ENCODE measurements around the gene TAF4.

Gene TAF4

DNA sequence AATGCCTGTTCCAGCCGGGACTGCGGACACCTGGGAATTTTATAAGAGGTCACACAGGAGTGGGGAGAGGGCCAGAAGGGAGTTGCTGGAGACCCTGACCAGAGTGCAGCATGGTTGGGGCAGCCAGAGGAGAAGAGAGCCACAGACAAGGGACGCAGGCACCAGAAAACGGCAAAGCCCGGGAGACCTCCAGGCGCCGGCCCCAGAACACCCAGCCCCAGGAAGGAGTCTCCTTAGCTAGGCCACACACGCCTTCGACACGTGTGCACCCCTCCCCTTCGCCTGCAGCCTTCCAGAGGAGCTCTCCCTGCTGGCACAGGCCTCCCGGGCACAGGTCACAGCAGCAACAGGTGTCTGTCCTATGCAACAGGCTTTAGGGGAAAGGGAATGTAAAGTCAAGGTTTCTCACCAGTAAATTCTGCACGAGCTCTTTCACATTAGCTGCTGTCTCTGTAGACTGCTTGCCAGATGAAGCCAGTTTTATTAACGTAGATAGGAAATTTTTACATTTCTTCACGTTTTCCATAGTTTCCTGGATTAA, 57.0 kb downstream of the TAF4 start:
- no peak for TF ChIP-seq CTCF (IDR thresholded peaks at IDR 0.05)
- DNase-seq (ENCODE audit: low spot score), result no peak
- Histone ChIP-seq H3K27ac (no peak overlapping the region), H3K4me3 (no peak overlapping the region)

- no peak for TF ChIP-seq CTCF (IDR thresholded peaks at IDR 0.05)
- Histone ChIP-seq H3K4me3 (no peak overlapping the region), H3K27ac (no peak overlapping the region)
- no peak for DNase-seq (ENCODE audit: low spot score)
These were observed 58.5 kb downstream of the TAF4 start for GRCh38 chr20:62007127-62007647.

GRCh38 chr20:62006482-62006881, 59.2 kb downstream of the TAF4 start:
- Histone ChIP-seq H3K27ac (no peak overlapping the region), H3K4me3 (no peak overlapping the region)
- no peak for DNase-seq (ENCODE audit: low spot score)
- no peak for TF ChIP-seq CTCF (IDR thresholded peaks at IDR 0.05)

DNA sequence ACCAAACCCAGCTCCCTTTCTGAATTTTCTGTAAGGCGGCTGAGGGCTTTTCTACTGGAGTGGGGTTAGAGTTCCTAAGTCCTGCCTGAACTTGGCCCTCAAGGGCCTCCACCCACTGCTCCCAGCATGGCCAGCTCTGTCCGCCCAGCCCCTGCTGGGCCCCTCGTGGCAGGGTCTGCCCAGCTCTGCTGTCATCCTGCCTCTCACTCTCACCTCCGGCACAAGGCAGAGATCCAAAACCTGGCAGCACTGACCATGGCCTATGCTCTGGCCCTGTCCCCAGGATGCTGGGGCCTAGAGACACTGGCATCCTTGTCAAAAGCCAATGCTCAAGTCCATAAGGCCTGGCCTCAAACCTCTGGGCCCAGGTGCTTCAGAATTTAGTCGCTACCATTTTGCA, 61.1 kb downstream of the TAF4 start:
- H3K27ac ChIP-seq, result no peak overlapping the region
- TF ChIP-seq CTCF (IDR thresholded peaks at IDR 0.05), result no peak
- DNase-seq (ENCODE audit: low spot score), result no peak
- H3K4me3 ChIP-seq, result no peak overlapping the region

- DNase-seq (ENCODE audit: low spot score), result no peak
- Histone ChIP-seq H3K27ac (no peak overlapping the region), H3K4me3 (no peak overlapping the region)
- no peak for TF ChIP-seq CTCF (IDR thresholded peaks at IDR 0.05)
These were observed 61.9 kb downstream of the TAF4 start for GRCh38 chr20:62003567-62004405.

- Histone ChIP-seq H3K27ac (no peak overlapping the region), H3K4me3 (no peak overlapping the region)
- TF ChIP-seq CTCF (IDR thresholded peaks at IDR 0.05), result no peak
- DNase-seq (ENCODE audit: low spot score), result no peak
These were observed 62.7 kb downstream of the TAF4 start for GRCh38 chr20:62002882-62003480.

Measured in coronary artery (tissue), 2 donors.